IPS-20b (cell line): ENCODE measurements around the gene HK3.
"Not testable (repeated sequence)": the region's sequence is repeated elsewhere in the genome, so short reads cannot be mapped to it uniquely, and the experiment has no call there.

ENCODE experiments used
- H3K27ac ChIP-seq: one replicate; pipeline ENCODE4 v1.5.1; 2013; ENCODE audit warnings: low read length
- H3K27me3 ChIP-seq: 2 replicates; pipeline ENCODE4 v1.6.1; 2013; ENCODE audit warnings: mild to moderate bottlenecking, low read length, inconsistent platforms; ENCODE audit not compliant: insufficient read depth
- H3K36me3 ChIP-seq: 2 replicates; pipeline ENCODE4 v1.6.1; 2013; ENCODE audit warnings: low read depth, mild to moderate bottlenecking, inconsistent platforms, low read length, moderate library complexity; ENCODE audit not compliant: insufficient read depth
- H3K4me1 ChIP-seq: 2 replicates; pipeline ENCODE4 v1.6.1; 2013; ENCODE audit warnings: mild to moderate bottlenecking, control low read depth, inconsistent platforms, low read length, moderate library complexity; ENCODE audit not compliant: insufficient read depth
- H3K4me3 ChIP-seq: 2 replicates; pipeline ENCODE4 v1.5.1; 2013; ENCODE audit warnings: mild to moderate bottlenecking, low read length, inconsistent platforms
- H3K9ac ChIP-seq: 2 replicates; pipeline ENCODE4 v1.6.1; 2013; ENCODE audit warnings: low read depth, mild to moderate bottlenecking, inconsistent platforms, low read length, moderate library complexity
- H3K9me3 ChIP-seq: 2 replicates; pipeline ENCODE4 v1.6.1; 2013; ENCODE audit warnings: mild to moderate bottlenecking, low read depth, low read length, inconsistent platforms; ENCODE audit not compliant: insufficient read depth

HK3 gene

DNA sequence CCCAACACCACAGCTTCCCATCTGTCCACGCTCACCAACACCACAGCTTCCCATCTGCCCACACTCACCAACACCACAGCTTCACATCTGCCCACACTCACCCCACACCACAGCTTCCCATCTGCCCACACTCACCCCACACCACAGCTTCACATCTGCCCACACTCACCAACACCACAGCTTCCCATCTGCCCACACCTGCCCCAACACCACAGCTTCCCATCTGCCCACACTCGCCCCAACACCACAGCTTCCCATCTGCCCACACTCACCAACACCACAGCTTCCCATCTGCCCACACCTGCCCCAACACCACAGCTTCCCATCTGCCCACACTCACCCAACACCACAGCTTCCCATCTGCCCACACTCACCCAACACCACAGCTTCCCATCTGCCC, 26.6 kb downstream of the HK3 start:
- not testable (repeated sequence) for H3K9me3 ChIP-seq, H3K27me3 ChIP-seq, H3K4me3 ChIP-seq, H3K4me1 ChIP-seq, H3K9ac ChIP-seq, H3K27ac ChIP-seq, H3K36me3 ChIP-seq

DNA sequence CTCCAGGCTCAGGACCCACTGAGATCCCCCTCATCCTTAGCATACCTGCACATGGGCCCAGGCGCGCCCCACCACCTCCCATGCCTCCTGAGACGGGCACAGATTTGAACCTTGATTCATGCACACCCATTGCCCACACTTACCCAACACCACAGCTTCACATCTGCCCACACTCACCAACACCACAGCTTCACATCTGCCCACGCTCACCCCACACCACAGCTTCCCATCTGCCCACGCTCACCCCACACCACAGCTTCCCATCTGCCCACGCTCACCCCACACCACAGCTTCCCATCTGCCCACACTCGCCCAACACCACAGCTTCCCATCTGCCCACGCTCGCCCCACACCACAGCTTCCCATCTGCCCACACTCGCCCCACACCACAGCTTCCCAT, 28.5 kb downstream of the HK3 start:
- H3K4me3 ChIP-seq, H3K9ac ChIP-seq, H3K4me1 ChIP-seq, H3K9me3 ChIP-seq, H3K27ac ChIP-seq, H3K36me3 ChIP-seq: not testable (repeated sequence)
- H3K27me3 ChIP-seq, result peaks cover 12% of the 10 kb centered on the region; the same call in 1 of the 2 replicates

DNA sequence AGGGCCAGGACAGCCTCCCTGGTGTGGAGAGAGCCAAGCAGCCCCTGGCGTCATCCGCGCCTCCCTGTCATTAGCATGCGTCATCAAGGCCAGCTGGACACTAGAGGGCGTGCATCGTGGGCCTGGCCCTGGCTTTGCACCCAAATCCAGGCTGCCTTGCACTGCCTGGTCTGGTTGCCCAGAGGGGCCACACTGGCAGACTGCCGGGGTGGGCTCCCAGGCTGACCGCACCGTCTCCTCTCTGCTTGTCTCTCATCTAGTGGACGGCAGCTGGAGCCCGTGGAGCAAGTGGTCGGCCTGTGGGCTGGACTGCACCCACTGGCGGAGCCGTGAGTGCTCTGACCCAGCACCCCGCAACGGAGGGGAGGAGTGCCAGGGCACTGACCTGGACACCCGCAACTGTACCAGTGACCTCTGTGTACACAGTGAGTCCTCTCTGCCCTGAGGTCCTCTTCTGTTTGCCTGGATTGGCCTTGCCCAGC, 29.0 kb downstream of the HK3 start:
- no peaks in the 10 kb centered on the region for H3K36me3 ChIP-seq

DNA sequence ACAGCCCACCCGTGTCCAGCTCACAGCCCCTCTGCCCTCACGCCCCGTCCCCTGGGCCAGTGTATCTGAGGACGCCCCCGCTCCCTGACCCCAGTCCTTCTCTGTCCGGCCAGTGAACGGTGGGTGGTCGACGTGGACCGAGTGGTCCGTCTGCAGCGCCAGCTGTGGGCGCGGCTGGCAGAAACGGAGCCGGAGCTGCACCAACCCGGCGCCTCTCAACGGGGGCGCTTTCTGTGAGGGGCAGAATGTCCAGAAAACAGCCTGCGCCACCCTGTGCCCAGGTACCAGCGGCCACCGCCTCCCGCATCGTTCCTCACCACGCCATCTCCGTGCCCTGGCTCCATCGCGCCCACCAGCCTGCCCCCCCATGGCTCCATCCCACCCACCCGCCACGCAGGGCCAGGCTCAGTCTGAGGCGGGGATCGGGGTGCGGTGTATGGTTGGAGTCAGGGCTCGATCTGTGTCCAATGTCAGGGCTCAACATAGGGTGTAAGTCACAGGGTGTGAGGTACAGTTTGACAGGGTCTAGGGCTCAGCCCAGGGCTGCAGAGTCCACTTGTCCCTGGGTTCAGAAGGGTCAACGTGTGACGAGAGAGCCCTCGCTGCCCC, 29.5 kb downstream of the HK3 start:
- H3K4me3 ChIP-seq, result no peak overlapping the region
- H3K27me3 ChIP-seq, result peaks cover 20% of the 10 kb centered on the region; the same call in 1 of the 2 replicates
- H3K36me3 ChIP-seq, result no peaks in the 10 kb centered on the region
- H3K4me1 ChIP-seq, result no peaks in the 10 kb centered on the region; the same call in 1 of the 2 replicates
- no peak overlapping the region for H3K9ac ChIP-seq
- H3K27ac ChIP-seq, result no peak overlapping the region
- H3K9me3 ChIP-seq, result no peaks in the 10 kb centered on the region

More for the DNA sequence above, 29.0 kb downstream of the HK3 start:
- no peak overlapping the region for H3K9ac ChIP-seq
- H3K9me3 ChIP-seq, result no peaks in the 10 kb centered on the region
- no peaks in the 10 kb centered on the region; the same call in 1 of the 2 replicates for H3K4me1 ChIP-seq
- no peak overlapping the region for H3K4me3 ChIP-seq
- H3K27me3 ChIP-seq, result peaks cover 15% of the 10 kb centered on the region; the same call in 1 of the 2 replicates
- no peak overlapping the region for H3K27ac ChIP-seq

DNA sequence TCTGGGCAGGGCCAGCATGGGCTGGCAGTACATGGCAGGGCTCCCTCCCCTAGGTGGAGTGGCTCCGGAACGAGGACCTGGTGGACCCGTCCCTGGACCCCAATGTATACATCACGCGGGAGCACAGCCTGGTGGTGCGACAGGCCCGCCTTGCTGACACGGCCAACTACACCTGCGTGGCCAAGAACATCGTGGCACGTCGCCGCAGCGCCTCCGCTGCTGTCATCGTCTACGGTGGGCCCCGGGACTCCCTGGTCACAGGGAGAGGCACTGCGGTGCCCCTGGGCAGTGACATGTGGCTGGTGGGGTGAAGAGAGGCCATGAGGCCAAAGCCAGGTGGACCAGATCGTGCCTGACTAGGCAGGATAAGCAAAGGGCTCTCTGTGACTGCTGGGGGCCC, 30.4 kb downstream of the HK3 start:
- H3K27me3 ChIP-seq, result peaks cover 23% of the 10 kb centered on the region; the same call in 1 of the 2 replicates
- H3K4me1 ChIP-seq, result peaks cover 2% of the 10 kb centered on the region; the same call in 1 of the 2 replicates
- H3K4me3 ChIP-seq, result no peak overlapping the region
- H3K9me3 ChIP-seq, result no peaks in the 10 kb centered on the region
- no peak overlapping the region for H3K27ac ChIP-seq
- no peak overlapping the region for H3K9ac ChIP-seq
- no peaks in the 10 kb centered on the region for H3K36me3 ChIP-seq

DNA sequence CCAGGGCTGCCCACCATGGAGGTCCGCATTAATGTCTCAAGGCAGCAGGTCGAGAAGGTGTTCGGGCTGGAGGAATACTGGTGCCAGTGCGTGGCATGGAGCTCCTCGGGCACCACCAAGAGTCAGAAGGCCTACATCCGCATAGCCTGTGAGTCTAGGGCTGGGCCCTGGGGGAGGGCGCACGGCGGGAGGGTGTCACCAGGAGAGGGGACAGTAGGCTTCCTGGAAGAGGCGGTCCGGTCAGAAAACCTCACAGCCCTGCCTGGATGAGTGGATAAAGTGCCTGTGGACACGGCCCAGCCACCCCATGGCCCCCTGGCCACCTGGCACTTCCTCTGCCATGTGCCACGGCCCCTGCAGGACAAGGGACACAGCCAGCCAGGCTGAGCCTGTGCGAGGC, 31.0 kb downstream of the HK3 start:
- no peak overlapping the region for H3K27ac ChIP-seq
- H3K9me3 ChIP-seq, result no peaks in the 10 kb centered on the region
- peaks cover 23% of the 10 kb centered on the region; the same call in 1 of the 2 replicates for H3K27me3 ChIP-seq
- no peak overlapping the region for H3K4me3 ChIP-seq
- H3K9ac ChIP-seq, result no peak overlapping the region
- H3K36me3 ChIP-seq, result no peaks in the 10 kb centered on the region
- H3K4me1 ChIP-seq, result peaks cover 5% of the 10 kb centered on the region; the same call in 1 of the 2 replicates

DNA sequence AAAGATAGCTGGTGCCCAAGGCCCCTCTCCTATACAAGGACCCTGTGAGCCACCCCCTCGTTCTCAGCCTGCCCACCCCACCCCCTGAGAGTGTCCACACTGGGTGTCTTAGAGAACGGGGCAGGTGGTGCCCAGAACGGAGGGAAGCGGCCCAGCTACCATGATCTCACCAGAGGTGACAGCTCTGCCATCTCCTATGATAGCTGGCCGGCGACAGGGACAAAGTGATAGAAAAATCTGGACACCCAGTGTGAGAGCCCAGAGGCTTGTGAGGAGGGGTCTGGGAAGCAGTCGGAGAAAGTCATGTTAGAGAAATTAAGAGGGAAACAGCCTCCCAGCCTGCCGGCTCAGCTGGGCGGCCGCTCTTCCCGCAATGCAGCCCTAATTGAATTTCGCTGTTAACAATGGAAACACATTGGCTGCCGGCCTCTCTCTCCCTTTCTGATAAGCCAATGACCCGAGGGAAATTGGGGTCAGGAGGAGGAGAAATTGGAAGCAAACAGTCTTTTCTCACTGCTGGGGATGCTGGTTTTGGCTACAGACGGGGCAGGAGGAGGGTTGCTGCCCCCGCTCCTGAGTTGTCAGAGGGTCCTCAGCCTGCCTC, 32.3 kb downstream of the HK3 start:
- Histone ChIP-seq H3K4me1 (peaks cover 11% of the 10 kb centered on the region; the same call in 1 of the 2 replicates), H3K9ac (no peak overlapping the region), H3K36me3 (no peaks in the 10 kb centered on the region), H3K4me3 (peak overlapping the region; percentile 23; the same call in 1 of the 2 replicates), H3K9me3 (no peaks in the 10 kb centered on the region), H3K27ac (no peak overlapping the region), H3K27me3 (peaks cover 23% of the 10 kb centered on the region; the same call in 1 of the 2 replicates)

DNA sequence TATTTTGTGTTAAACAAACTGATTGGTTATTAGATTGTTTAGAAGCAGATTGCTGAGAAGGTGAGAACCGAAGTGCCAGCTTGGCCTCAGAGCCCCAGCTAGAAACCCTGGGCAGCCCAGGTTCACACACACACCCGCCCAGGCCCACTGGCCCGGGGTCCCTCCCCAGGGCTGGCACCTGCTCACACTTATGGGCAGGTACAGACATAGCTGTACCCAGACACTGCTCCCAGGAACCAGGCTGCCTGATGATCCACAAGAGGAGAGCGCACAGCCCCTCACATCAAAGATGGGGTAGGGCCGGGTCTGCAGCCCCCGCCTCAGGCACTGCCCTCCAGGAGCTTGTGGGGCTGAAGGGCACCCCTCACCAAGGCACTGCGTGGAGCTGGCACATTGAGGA, 33.2 kb downstream of the HK3 start:
- Histone ChIP-seq H3K4me1 (peaks cover 11% of the 10 kb centered on the region; the same call in 1 of the 2 replicates), H3K36me3 (no peaks in the 10 kb centered on the region), H3K9ac (no peak overlapping the region), H3K27me3 (peaks cover 23% of the 10 kb centered on the region; the same call in 1 of the 2 replicates), H3K9me3 (no peaks in the 10 kb centered on the region), H3K27ac (no peak overlapping the region), H3K4me3 (no peak overlapping the region)

DNA sequence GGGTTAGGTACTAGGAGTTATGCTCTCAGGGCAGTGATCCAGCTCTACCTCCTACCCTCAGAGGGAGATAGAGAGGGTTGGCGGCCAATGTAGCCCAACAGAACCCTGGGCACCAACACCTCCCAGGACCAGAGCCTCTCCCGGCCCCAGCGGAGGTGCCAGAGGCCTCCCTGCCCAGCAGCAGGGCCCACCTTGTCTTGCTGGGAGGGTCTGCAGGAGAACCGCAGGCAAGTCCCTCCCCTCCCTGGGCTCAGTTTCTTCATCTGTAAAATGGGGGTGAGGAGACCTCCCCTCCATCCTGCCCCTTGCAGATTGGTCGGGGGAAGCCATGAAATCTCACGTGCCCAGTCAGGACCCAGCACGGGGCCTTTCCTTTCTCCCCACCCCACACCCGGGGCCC, 34.4 kb downstream of the HK3 start:
- Histone ChIP-seq H3K9me3 (no peaks in the 10 kb centered on the region), H3K27ac (no peak overlapping the region), H3K9ac (no peak overlapping the region), H3K27me3 (peaks cover 23% of the 10 kb centered on the region; the same call in 1 of the 2 replicates), H3K4me1 (peaks cover 11% of the 10 kb centered on the region; the same call in 1 of the 2 replicates), H3K4me3 (no peak overlapping the region), H3K36me3 (no peaks in the 10 kb centered on the region)

DNA sequence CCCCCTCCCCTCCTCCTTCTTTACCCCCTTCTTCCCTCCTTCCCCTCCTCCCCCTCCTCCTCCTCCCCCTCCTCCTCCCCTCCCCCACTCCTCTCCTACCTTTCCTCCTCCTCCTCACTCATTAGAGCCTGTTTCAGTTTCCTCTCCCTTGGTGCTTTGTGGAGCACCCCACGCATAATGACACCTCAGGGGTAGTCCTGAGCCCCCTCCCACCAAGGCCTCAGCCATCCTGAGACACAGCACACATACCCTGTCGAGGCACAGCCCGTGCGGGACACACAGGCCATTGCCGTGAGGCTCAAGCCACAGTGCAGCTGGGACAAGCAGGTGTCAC, 35.4 kb downstream of the HK3 start:
- Histone ChIP-seq H3K27ac (no peak overlapping the region), H3K4me3 (no peak overlapping the region), H3K36me3 (no peaks in the 10 kb centered on the region), H3K27me3 (peaks cover 23% of the 10 kb centered on the region; the same call in 1 of the 2 replicates), H3K4me1 (peaks cover 11% of the 10 kb centered on the region; the same call in 1 of the 2 replicates), H3K9me3 (no peaks in the 10 kb centered on the region), H3K9ac (no peak overlapping the region)

DNA sequence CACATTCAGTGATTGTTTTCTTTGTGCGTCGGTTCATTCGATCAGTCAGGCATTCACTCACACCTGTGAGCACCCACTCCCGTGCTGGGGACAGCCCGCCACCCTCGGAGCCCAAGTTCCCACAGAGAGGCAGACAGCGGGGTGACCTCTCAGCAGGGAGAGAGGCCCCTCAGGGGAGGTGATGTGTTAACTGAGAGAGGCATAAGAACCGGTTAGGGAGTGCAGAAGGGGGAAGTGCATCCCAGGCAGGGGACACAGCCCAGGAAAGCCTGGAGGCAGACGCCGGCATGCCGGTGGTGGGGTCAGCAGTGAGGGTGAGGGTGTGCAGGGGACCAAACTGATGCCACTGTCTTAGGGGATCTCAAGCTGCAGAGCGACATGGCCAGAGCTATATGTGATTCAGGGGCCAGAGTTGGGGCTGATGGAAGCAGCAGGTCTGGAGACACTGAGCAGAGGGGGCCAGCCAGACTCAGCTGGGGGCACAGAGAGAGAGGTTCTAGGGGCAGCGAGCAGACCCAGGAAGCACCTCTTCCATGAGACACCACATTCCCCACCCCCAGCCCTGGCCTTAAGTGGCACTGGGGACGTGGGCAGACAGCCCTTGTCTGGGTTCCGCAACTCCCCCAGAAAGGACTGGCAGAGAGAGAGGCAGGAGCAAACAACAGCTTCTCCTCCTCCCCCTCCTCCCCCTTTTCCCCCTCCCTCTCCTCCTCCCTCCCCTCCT, 35.9 kb downstream of the HK3 start:
- Histone ChIP-seq H3K27ac (no peak overlapping the region), H3K4me1 (peaks cover 11% of the 10 kb centered on the region; the same call in 1 of the 2 replicates), H3K36me3 (no peaks in the 10 kb centered on the region), H3K4me3 (no peak overlapping the region), H3K27me3 (peaks cover 23% of the 10 kb centered on the region; the same call in 1 of the 2 replicates), H3K9ac (no peak overlapping the region), H3K9me3 (no peaks in the 10 kb centered on the region)
